ENCODE results near the gene C3AR1. TPM values are rescaled to one million over a fixed set of nuclear protein-coding genes. Genes with fewer than 3 reads are reported as not detected.
A peak's percentile ranks its signal among the peaks of the same experiment; 100 is the strongest.
"Not testable (repeated sequence)": the region's sequence is repeated elsewhere in the genome, so short reads cannot be mapped to it uniquely, and the experiment has no call there.

Gene C3AR1
- total RNA-seq, 1 donor from 2014 or later = not detected

DNA sequence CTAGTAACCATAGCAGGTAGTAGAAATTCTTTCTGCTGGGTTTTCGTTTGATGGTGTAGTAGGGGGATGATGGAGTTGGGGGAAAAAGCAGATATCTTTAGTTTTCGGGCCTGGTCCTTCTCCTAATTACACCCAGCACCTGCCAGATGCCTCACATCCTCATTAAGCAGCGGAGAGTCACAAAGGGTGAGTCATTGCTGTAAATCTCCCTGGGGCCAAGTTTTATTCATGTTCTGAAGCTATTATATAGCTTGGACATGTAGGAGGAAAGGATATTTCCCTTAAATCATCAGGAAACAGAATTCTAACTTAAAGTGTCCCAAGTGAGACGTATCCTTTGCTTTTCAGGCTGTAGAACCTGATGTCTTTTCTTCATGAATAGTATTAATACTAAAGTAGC lies 11.0 kb upstream of the C3AR1 start:
- peak overlapping the region; percentile 18 for H3K27ac Mint-ChIP-seq (ENCODE audit: unreplicated experiment)
- H3K36me3 Mint-ChIP-seq (ENCODE audit: unreplicated experiment) = no peaks in the 10 kb centered on the region
- no peak for TF ChIP-seq CTCF (IDR thresholded peaks at IDR 0.05; ENCODE audit: partially characterized antibody, unreplicated experiment)
- peaks cover 7% of the 10 kb centered on the region for H3K4me1 Mint-ChIP-seq (ENCODE audit: low read depth, unreplicated experiment)
- peaks cover 2% of the 10 kb centered on the region for H3K27me3 Mint-ChIP-seq (ENCODE audit: unreplicated experiment)
- DNase-seq = no peak
- H3K9me3 Mint-ChIP-seq (ENCODE audit: unreplicated experiment) = peaks cover 2% of the 10 kb centered on the region
- no peak overlapping the region for H3K4me3 Mint-ChIP-seq (ENCODE audit: unreplicated experiment)

- no peak for DNase-seq
- Mint-ChIP-seq H3K27ac (ENCODE audit: unreplicated experiment) (no peak overlapping the region), H3K4me3 (ENCODE audit: unreplicated experiment) (no peak overlapping the region), H3K36me3 (ENCODE audit: unreplicated experiment) (no peaks in the 10 kb centered on the region), H3K4me1 (ENCODE audit: low read depth, unreplicated experiment) (peaks cover 7% of the 10 kb centered on the region), H3K9me3 (ENCODE audit: unreplicated experiment) (peaks cover 2% of the 10 kb centered on the region), H3K27me3 (ENCODE audit: unreplicated experiment) (peaks cover 2% of the 10 kb centered on the region)
- no peak for TF ChIP-seq CTCF (IDR thresholded peaks at IDR 0.05; ENCODE audit: partially characterized antibody, unreplicated experiment)
Observed at GRCh38 chr12:8076366-8076765, 10.2 kb upstream of the C3AR1 start.

- Mint-ChIP-seq H3K9me3 (ENCODE audit: unreplicated experiment) (no peaks in the 10 kb centered on the region), H3K27ac (ENCODE audit: unreplicated experiment) (no peak overlapping the region), H3K4me1 (ENCODE audit: low read depth, unreplicated experiment) (peaks cover 5% of the 10 kb centered on the region), H3K27me3 (ENCODE audit: unreplicated experiment) (peaks cover 2% of the 10 kb centered on the region), H3K36me3 (ENCODE audit: unreplicated experiment) (no peaks in the 10 kb centered on the region), H3K4me3 (ENCODE audit: unreplicated experiment) (no peak overlapping the region)
- no peak for DNase-seq
- no peak for TF ChIP-seq CTCF (IDR thresholded peaks at IDR 0.05; ENCODE audit: partially characterized antibody, unreplicated experiment)
Observed at GRCh38 chr12:8075935-8076334, 9.8 kb upstream of the C3AR1 start.

DNA sequence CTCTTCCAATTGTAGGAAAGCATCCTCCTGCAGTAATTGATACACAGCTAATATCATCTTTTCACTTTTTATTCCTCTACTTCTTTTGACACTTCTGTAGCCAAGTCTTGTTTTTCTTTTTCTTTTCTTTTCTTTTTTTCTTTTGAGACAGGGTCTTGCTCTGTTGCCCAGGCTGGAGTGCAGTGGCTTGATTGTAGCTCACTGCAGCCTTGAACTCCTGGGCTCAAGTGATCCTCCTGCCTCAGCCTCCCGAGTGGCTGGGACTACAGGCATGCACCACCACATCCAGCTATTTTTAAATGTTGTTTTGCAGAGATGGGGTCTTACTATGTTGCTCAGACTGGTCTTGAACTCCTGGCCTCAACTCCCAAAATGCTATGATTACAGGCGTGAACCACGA lies 5.7 kb upstream of the C3AR1 start:
- not testable (repeated sequence) for H3K36me3 Mint-ChIP-seq (ENCODE audit: unreplicated experiment); H3K4me1 Mint-ChIP-seq (ENCODE audit: low read depth, unreplicated experiment); H3K27ac Mint-ChIP-seq (ENCODE audit: unreplicated experiment); H3K9me3 Mint-ChIP-seq (ENCODE audit: unreplicated experiment); H3K27me3 Mint-ChIP-seq (ENCODE audit: unreplicated experiment); DNase-seq; H3K4me3 Mint-ChIP-seq (ENCODE audit: unreplicated experiment)

DNA sequence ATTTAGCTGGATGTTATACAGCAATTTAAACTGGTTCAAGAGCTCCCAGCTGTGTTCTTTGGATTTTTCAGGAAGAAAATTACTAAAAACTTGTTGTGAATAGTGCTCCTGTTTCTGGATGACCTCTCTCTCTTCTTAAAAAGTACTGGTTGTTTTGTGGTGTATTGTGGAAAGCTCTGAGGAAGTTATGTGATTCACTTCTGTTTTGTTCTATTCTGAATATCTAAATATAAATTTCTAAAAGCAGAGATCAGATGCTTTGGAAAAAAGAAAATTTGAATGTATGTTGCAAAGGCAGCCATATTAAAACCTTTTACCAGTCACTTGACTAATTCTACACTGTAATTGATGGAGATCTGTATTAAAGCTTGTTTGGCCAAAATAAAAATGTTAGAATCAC lies 3.4 kb upstream of the C3AR1 start:
- no peak for DNase-seq
- no peak for TF ChIP-seq CTCF (IDR thresholded peaks at IDR 0.05; ENCODE audit: partially characterized antibody, unreplicated experiment)
- H3K27ac Mint-ChIP-seq (ENCODE audit: unreplicated experiment) = no peak overlapping the region
- no peaks in the 10 kb centered on the region for H3K4me1 Mint-ChIP-seq (ENCODE audit: low read depth, unreplicated experiment)
- H3K4me3 Mint-ChIP-seq (ENCODE audit: unreplicated experiment) = no peak overlapping the region
- no peaks in the 10 kb centered on the region for H3K36me3 Mint-ChIP-seq (ENCODE audit: unreplicated experiment)
- peaks cover 2% of the 10 kb centered on the region for H3K27me3 Mint-ChIP-seq (ENCODE audit: unreplicated experiment)
- H3K9me3 Mint-ChIP-seq (ENCODE audit: unreplicated experiment) = peaks cover 1% of the 10 kb centered on the region

DNA sequence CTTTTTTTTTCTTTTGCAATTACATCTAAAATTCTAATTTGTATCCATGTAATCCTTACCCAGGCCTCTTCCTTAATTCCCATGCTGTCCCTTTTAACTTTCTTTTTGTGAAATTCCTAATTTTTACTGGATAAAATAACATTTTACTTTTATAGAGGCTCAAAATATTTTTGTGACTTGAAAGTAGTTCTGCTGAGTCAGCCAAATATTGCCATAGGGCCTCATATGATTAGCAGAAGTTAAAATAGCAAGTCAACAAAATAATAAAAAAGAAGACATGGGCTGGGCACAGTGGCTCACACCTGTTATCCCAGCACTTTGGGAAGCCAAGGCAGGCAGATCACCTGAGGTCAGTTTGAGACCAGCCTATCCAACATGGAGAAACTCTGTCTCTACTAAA lies 2.0 kb downstream of the C3AR1 start:
- Mint-ChIP-seq H3K36me3 (ENCODE audit: unreplicated experiment) (no peaks in the 10 kb centered on the region), H3K9me3 (ENCODE audit: unreplicated experiment) (peaks cover 1% of the 10 kb centered on the region), H3K27me3 (ENCODE audit: unreplicated experiment) (no peaks in the 10 kb centered on the region), H3K27ac (ENCODE audit: unreplicated experiment) (no peak overlapping the region), H3K4me3 (ENCODE audit: unreplicated experiment) (no peak overlapping the region), H3K4me1 (ENCODE audit: low read depth, unreplicated experiment) (no peaks in the 10 kb centered on the region)
- DNase-seq = no peak
- TF ChIP-seq CTCF (IDR thresholded peaks at IDR 0.05; ENCODE audit: partially characterized antibody, unreplicated experiment) = no peak
